Vagina (tissue), 2 donors: ENCODE measurements around the gene SIAH1. TPM values are rescaled to one million over a fixed set of nuclear protein-coding genes. Genes with fewer than 3 reads are reported as not detected.

ENCODE experiments used
- DNase-seq, 2 donors: peaks; one replicate each; pipeline ENCODE4 v3.0.0-alpha.2; 2017; ENCODE audit errors: extremely low spot score in 2 of 2
- H3K27ac ChIP-seq: fragments of 200-600 bp; sonication (generic); one replicate; pipeline ENCODE4 v1.5.1; 2019
- H3K27me3 ChIP-seq: fragments of 200-600 bp; sonication (generic); one replicate; pipeline ENCODE4 v1.5.1; 2019
- H3K36me3 ChIP-seq, 2 donors: fragments of 200-600 bp; sonication (generic); one replicate each; pipeline ENCODE4 v1.5.1; 2017 to 2019
- H3K4me1 ChIP-seq: fragments of 200-600 bp; sonication (generic); one replicate; pipeline ENCODE4 v1.5.1; 2019
- H3K4me3 ChIP-seq, 2 donors: fragments of 200-600 bp; sonication (generic); 1 replicate in 1 of 2; 2 replicates in 1 of 2; pipeline ENCODE4 v1.5.1; 2016 to 2019
- H3K9me3 ChIP-seq: fragments of 200-600 bp; sonication (generic); one replicate; pipeline ENCODE4 v1.5.1; 2019
- POLR2A ChIP-seq, 2 donors: fragments of 450-650 bp; IDR thresholded peaks; one replicate each; pipeline ENCODE4 v1.6.1; 2017; ENCODE audit warnings: antibody characterized with exemption in 2 of 2, mild to moderate bottlenecking in 2 of 2, moderate library complexity in 2 of 2
- POLR2AphosphoS5 ChIP-seq, 2 donors: sonication (generic); formaldehyde crosslinking; IDR thresholded peaks; one replicate each; pipeline ENCODE4 v1.9.0; 2017; ENCODE audit warnings: antibody characterized with exemption in 2 of 2, mild to moderate bottlenecking in 2 of 2, low read depth in 1 of 2; ENCODE audit not compliant: insufficient read depth in 1 of 2
- intact Hi-C: fragments of 100-400 bp; cut with DNase I; formaldehyde crosslinking; loops from one replicate; pipeline ENCODE4 v1.15.1; 2023
- total RNA-seq: library from RNA; depleted of rRNA; stranded (reverse); fragments of >200 nt; gene quantifications from one replicate; pipeline ENCODE4 v1.2.3, GENCODE V29; 2016
- TF ChIP-seq, protein P1 (sequence below), 3 experiments: fragments of 450-650 bp in 2 of 3; fragments of 200-600 bp in 1 of 3; sonication (generic) in 1 of 3; IDR thresholded peaks; one replicate each; pipeline ENCODE4 v1.5.1; 2017 to 2019; ENCODE audit warnings: antibody characterized with exemption in 3 of 3, mild to moderate bottlenecking in 2 of 3, moderate library complexity in 2 of 3

Gene SIAH1
- total RNA-seq, 1 donor from 2014 or later, result 26.8 TPM

DNA sequence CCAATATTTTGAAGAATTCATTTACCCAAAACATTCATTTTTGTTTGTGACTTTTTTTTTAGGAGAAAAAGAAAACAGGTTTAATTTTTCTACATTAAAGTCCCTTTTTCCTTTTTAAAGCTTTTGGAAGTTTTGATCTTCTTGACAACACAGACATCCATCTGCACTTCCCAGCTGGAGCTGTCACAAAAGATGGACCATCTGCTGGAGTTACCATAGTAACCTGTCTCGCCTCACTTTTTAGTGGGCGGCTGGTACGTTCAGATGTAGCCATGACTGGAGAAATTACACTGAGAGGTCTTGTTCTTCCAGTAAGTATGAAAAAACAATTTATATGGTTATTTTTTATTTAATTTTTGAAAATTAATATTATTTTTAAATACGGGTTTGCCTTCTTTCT lies 37.2 kb downstream of the SIAH1 start:
- no peak for DNase-seq
- H3K27me3 ChIP-seq, result no peaks in the 10 kb centered on the region
- H3K36me3 ChIP-seq, result peaks cover 0 to 29% of the 10 kb centered on the region in 2 donors
- H3K27ac ChIP-seq, result no peak overlapping the region
- no peak overlapping the region for H3K4me3 ChIP-seq
- no peak for TF ChIP-seq POLR2AphosphoS5 (IDR thresholded peaks at IDR 0.05; ENCODE audit: insufficient read depth in 1 of 2, low read depth in 1 of 2)
- TF ChIP-seq, protein P1, sequence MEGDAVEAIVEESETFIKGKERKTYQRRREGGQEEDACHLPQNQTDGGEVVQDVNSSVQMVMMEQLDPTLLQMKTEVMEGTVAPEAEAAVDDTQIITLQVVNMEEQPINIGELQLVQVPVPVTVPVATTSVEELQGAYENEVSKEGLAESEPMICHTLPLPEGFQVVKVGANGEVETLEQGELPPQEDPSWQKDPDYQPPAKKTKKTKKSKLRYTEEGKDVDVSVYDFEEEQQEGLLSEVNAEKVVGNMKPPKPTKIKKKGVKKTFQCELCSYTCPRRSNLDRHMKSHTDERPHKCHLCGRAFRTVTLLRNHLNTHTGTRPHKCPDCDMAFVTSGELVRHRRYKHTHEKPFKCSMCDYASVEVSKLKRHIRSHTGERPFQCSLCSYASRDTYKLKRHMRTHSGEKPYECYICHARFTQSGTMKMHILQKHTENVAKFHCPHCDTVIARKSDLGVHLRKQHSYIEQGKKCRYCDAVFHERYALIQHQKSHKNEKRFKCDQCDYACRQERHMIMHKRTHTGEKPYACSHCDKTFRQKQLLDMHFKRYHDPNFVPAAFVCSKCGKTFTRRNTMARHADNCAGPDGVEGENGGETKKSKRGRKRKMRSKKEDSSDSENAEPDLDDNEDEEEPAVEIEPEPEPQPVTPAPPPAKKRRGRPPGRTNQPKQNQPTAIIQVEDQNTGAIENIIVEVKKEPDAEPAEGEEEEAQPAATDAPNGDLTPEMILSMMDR (IDR thresholded peaks at IDR 0.05), result no peak
- no peak for TF ChIP-seq POLR2A (IDR thresholded peaks at IDR 0.05)
- intact Hi-C loops, result no loop called here
- no peaks in the 10 kb centered on the region for H3K4me1 ChIP-seq
- H3K9me3 ChIP-seq, result no peaks in the 10 kb centered on the region

DNA sequence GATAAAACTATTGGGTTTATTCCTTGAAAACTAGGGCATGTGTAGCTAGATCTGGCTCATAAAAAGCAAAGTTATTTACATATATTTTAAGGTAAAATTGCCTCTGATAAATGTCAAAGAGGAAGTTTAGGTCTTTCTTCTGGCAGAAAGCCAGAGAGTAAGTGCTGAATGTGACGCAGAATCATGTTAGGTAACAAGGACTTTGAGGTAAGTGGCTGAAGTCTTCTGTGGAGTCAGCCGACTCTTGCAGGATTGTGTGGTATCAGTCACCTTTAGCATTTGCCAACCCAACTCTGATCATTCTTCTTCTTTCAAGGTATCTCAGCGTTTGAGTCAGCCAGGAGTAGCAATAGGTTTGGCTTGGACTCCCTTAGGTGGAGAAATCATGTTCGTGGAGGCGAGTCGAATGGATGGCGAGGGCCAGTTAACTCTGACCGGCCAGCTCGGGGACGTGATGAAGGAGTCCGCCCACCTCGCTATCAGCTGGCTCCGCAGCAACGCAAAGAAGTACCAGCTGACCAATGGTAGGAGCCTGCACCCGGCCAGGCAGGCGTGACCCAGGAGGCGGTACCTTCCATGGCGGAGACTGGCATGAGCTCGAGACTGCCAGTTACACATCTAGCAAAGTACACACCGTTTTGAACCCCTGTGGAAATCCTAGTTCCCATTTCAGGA lies 37.9 kb downstream of the SIAH1 start:
- Histone ChIP-seq H3K4me1 (no peaks in the 10 kb centered on the region), H3K36me3 (peaks cover 0 to 27% of the 10 kb centered on the region in 2 donors), H3K27ac (no peak overlapping the region), H3K27me3 (no peaks in the 10 kb centered on the region), H3K9me3 (no peaks in the 10 kb centered on the region), H3K4me3 (no peak overlapping the region)
- intact Hi-C loops, result no loop called here
- DNase-seq, result no peak
- TF ChIP-seq, protein P1 (IDR thresholded peaks at IDR 0.05), result no peak
- no peak for TF ChIP-seq POLR2A (IDR thresholded peaks at IDR 0.05)
- no peak for TF ChIP-seq POLR2AphosphoS5 (IDR thresholded peaks at IDR 0.05; ENCODE audit: insufficient read depth in 1 of 2, low read depth in 1 of 2)

- TF ChIP-seq POLR2A (IDR thresholded peaks at IDR 0.05) (no peak), POLR2AphosphoS5 (IDR thresholded peaks at IDR 0.05; ENCODE audit: insufficient read depth in 1 of 2, low read depth in 1 of 2) (no peak)
- TF ChIP-seq, protein P1 (IDR thresholded peaks at IDR 0.05), result no peak
- intact Hi-C loops, result no loop called here
- Histone ChIP-seq H3K4me3 (no peak overlapping the region), H3K9me3 (no peaks in the 10 kb centered on the region), H3K4me1 (no peaks in the 10 kb centered on the region), H3K27ac (no peak overlapping the region), H3K36me3 (peaks cover 0 to 18% of the 10 kb centered on the region in 2 donors), H3K27me3 (no peaks in the 10 kb centered on the region)
- no peak for DNase-seq
Observed at GRCh38 chr16:48342591-48342990, 42.6 kb downstream of the SIAH1 start.

DNA sequence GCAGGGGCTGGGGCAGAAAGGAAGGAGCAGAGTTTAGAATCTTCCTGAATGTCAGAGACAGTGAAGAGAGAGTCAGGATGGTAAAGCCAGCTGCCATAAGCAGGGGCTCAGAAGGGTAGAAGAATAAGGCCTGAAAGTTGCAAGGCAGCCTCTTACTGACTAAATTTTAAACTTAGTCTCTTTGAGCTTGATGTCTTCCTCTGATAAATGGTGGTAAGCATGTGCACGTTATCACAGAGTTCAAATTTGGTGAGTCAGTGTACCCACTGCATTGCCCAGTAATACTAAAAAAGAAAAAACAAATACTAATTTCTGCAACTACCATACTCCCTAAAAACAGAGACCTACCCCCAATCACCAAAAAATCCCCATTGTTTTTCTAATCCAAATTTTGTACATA lies 45.2 kb downstream of the SIAH1 start:
- Histone ChIP-seq H3K4me1 (no peaks in the 10 kb centered on the region), H3K27me3 (no peaks in the 10 kb centered on the region), H3K36me3 (peaks cover 0 to 33% of the 10 kb centered on the region in 2 donors), H3K9me3 (no peaks in the 10 kb centered on the region), H3K4me3 (no peak overlapping the region), H3K27ac (no peak overlapping the region)
- intact Hi-C loops, result no loop called here
- no peak for DNase-seq
- TF ChIP-seq, protein P1 (IDR thresholded peaks at IDR 0.05), result no peak
- TF ChIP-seq POLR2AphosphoS5 (IDR thresholded peaks at IDR 0.05; ENCODE audit: insufficient read depth in 1 of 2, low read depth in 1 of 2), result no peak
- TF ChIP-seq POLR2A (IDR thresholded peaks at IDR 0.05), result no peak

- no peak for TF ChIP-seq POLR2AphosphoS5 (IDR thresholded peaks at IDR 0.05; ENCODE audit: insufficient read depth in 1 of 2, low read depth in 1 of 2)
- TF ChIP-seq, protein P1 (IDR thresholded peaks at IDR 0.05), result no peak
- no peak for TF ChIP-seq POLR2A (IDR thresholded peaks at IDR 0.05)
- no peaks in the 10 kb centered on the region for H3K4me1 ChIP-seq
- no peak overlapping the region for H3K27ac ChIP-seq
- no peaks in the 10 kb centered on the region for H3K27me3 ChIP-seq
- H3K36me3 ChIP-seq, result peaks cover 0 to 31% of the 10 kb centered on the region in 2 donors
- H3K4me3 ChIP-seq, result no peak overlapping the region
- no peaks in the 10 kb centered on the region for H3K9me3 ChIP-seq
- DNase-seq, result no peak
- intact Hi-C loops, result no loop called here
Observed at GRCh38 chr16:48335961-48336360, 49.3 kb downstream of the SIAH1 start.
